HepG2 (cell line): ENCODE data around the gene DHX32. TPM values are rescaled to one million over a fixed set of nuclear protein-coding genes. Genes with fewer than 3 reads are reported as not detected.

ENCODE experiments used
- AGO2 ChIP-seq: fragments of 200-400 bp; formaldehyde crosslinking; optimal IDR thresholded peaks from 2 replicates; pipeline ENCODE3; 2017; ENCODE audit warnings: mild to moderate bottlenecking, low read depth, low read length, moderate library complexity
- BCLAF1 ChIP-seq: fragments of 450-650 bp; IDR thresholded peaks from 2 replicates; pipeline ENCODE4 v1.6.1; 2017; ENCODE audit warnings: mild to moderate bottlenecking
- BRD4 ChIP-seq: sonication (generic); formaldehyde crosslinking; IDR thresholded peaks from 2 replicates; pipeline ENCODE4 v1.4.0; 2020; ENCODE audit warnings: missing genetic modification reagents
- GABPB1 ChIP-seq: IDR thresholded peaks from 2 replicates; pipeline ENCODE4 v1.6.1; 2016; ENCODE audit warnings: mild to moderate bottlenecking, missing genetic modification reagents, moderate library complexity, missing compliant biosample characterization
- KLF6 ChIP-seq: IDR thresholded peaks from 2 replicates; pipeline ENCODE4 v1.8.0; 2016; ENCODE audit warnings: missing biosample characterization, missing genetic modification reagents
- NFKBIZ ChIP-seq: IDR thresholded peaks from 2 replicates; pipeline ENCODE4 v1.6.1; 2018; ENCODE audit warnings: missing genetic modification reagents, missing compliant biosample characterization
- NFYC ChIP-seq: IDR thresholded peaks from 2 replicates; pipeline ENCODE4 v1.6.1; 2016; ENCODE audit warnings: missing genetic modification reagents, missing compliant biosample characterization
- RBM22 ChIP-seq: fragments of 200-400 bp; formaldehyde crosslinking; optimal IDR thresholded peaks from 2 replicates; pipeline ENCODE3; 2017; ENCODE audit warnings: mild to moderate bottlenecking, low read length, moderate library complexity
- REXO4 ChIP-seq: sonication (generic); formaldehyde crosslinking; IDR thresholded peaks from 2 replicates; pipeline ENCODE4 v1.8.0; 2022; ENCODE audit warnings: missing genetic modification reagents, mild to moderate bottlenecking, borderline replicate concordance
- SALL1 ChIP-seq: sonication (generic); formaldehyde crosslinking; IDR thresholded peaks from 2 replicates; pipeline ENCODE4 v1.8.0; 2022; ENCODE audit warnings: mild to moderate bottlenecking, missing genetic modification reagents
- SMC3 ChIP-seq: IDR thresholded peaks from 2 replicates; pipeline ENCODE4 v1.6.1; 2011; ENCODE audit warnings: low read length, improper control_type of control experiment
- SOX5 ChIP-seq: IDR thresholded peaks from 2 replicates; pipeline ENCODE4 v1.6.1; 2016; ENCODE audit warnings: borderline replicate concordance
- SP5 ChIP-seq: IDR thresholded peaks from 2 replicates; pipeline ENCODE4 v1.6.1; 2016; ENCODE audit warnings: low read depth, borderline replicate concordance
- SRF ChIP-seq: IDR thresholded peaks from 2 replicates; pipeline ENCODE4 v1.6.1; 2011; ENCODE audit warnings: mild to moderate bottlenecking, low read depth, low read length, moderate library complexity
- TBX2 ChIP-seq: sonication (generic); formaldehyde crosslinking; IDR thresholded peaks from 2 replicates; pipeline ENCODE4 v1.5.0; 2020; ENCODE audit warnings: missing genetic modification reagents, mild to moderate bottlenecking, borderline replicate concordance
- TBX3 ChIP-seq: fragments of 450-650 bp; IDR thresholded peaks from 2 replicates; pipeline ENCODE4 v1.6.1; 2017; ENCODE audit warnings: antibody characterized with exemption, mild to moderate bottlenecking, inconsistent platforms, borderline replicate concordance
- TCF12 ChIP-seq, 2 experiments: fragments of 450-650 bp in 1 of 2; sonication (generic) in 1 of 2; formaldehyde crosslinking in 1 of 2; IDR thresholded peaks; 2 replicates each; pipeline versions ENCODE4 v1.6.1 to v1.8.0; 2017 to 2022; ENCODE audit warnings: antibody characterized with exemption in 1 of 2, mild to moderate bottlenecking in 1 of 2, missing genetic modification reagents in 1 of 2, moderate library complexity in 1 of 2
- TFDP1 ChIP-seq: IDR thresholded peaks from 2 replicates; pipeline ENCODE4 v1.6.1; 2016; ENCODE audit warnings: missing compliant biosample characterization, missing genetic modification reagents, borderline replicate concordance
- THAP11 ChIP-seq: IDR thresholded peaks from 2 replicates; pipeline ENCODE4 v1.6.1; 2016; ENCODE audit warnings: missing biosample characterization, missing genetic modification reagents
- ZGPAT ChIP-seq: IDR thresholded peaks from 2 replicates; pipeline ENCODE4 v1.6.1; 2016; ENCODE audit warnings: mild to moderate bottlenecking
- ZNF337 ChIP-seq: sonication (generic); formaldehyde crosslinking; IDR thresholded peaks from 2 replicates; pipeline ENCODE4 v1.5.1; 2020; ENCODE audit warnings: missing genetic modification reagents, low read depth, mild to moderate bottlenecking, borderline replicate concordance
- ZNF605 ChIP-seq: sonication (generic); formaldehyde crosslinking; IDR thresholded peaks from 2 replicates; pipeline ENCODE4 v1.8.0; 2022; ENCODE audit warnings: mild to moderate bottlenecking, missing genetic modification reagents
- ZNF879 ChIP-seq: sonication (generic); formaldehyde crosslinking; IDR thresholded peaks from 2 replicates; pipeline ENCODE4 v1.8.1; 2023; ENCODE audit warnings: missing genetic modification reagents
- polyA plus RNA-seq, 8 experiments: library from polyadenylated mRNA; depleted of rRNA in 3 of 8; stranded (reverse) in 7 of 8; unstranded in 1 of 8; fragments of >200 nt; fragmentation: Illumina TruSeq in 4 of 8; extraction: Trizol in 4 of 8; gene quantifications; 2 replicates each; pipeline versions ENCODE4 v1.2.1 to v1.2.3, GENCODE V29; 2011 to 2016; ENCODE audit warnings: low read depth in 4 of 8, missing spikeins in 1 of 8, mixed read lengths in 1 of 8; ENCODE audit not compliant: insufficient read depth in 1 of 8
- total RNA-seq, 5 experiments: library from RNA; depleted of rRNA; stranded (reverse); fragments of >200 nt; fragmentation: Illumina TruSeq; extraction: Trizol; gene quantifications; 2 replicates each; pipeline ENCODE4 v1.2.3, GENCODE V29; 2016; ENCODE audit warnings: low read depth in 1 of 5
- TF ChIP-seq, protein P1 (sequence below): IDR thresholded peaks from 2 replicates; pipeline ENCODE4 v1.6.1; 2016; ENCODE audit warnings: low read depth, control low read depth
- TF ChIP-seq, protein P2 (sequence below): sonication (generic); formaldehyde crosslinking; IDR thresholded peaks from 2 replicates; pipeline ENCODE4 v1.4.0; 2020; ENCODE audit warnings: mild to moderate bottlenecking, missing genetic modification reagents

Gene DHX32
- total and polyA plus RNA-seq, 2 of the 13 experiments (the other 11 are each of a cell fraction or from before 2014, with no cell fraction given), result 15.5 to 16.5 TPM

DNA sequence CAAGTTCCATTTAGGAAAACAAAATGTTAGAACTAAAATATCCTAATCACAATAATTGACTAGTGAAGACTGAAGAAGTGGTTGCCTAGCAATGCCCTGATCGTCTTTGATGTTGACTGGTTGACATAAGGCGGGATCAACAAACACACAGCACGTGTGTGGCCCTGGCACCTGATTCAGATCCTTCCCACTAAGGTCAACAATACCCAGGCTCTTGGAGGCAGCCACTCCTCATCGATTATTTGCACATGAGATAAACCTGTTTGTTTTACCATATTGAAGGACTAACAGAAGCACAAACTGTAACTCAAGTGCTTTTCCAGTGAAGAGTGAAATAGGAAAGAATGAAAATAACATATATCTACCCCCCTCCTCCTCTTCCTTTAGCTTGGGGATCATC, 30.9 kb upstream of the DHX32 start (continued):
- TF ChIP-seq KLF6 (peak; percentile 58; the same call in 1 of the 2 replicates), TBX3 (peak; percentile 95), REXO4 (CRISPR knock-in tag) (no peak), TFDP1 (CRISPR knock-in tag) (no peak), SP5 (CRISPR knock-in tag) (peak; percentile 96), ZNF605 (CRISPR knock-in tag) (no peak), TBX2 (CRISPR knock-in tag) (peak; percentile 81), GABPB1 (CRISPR knock-in tag) (peak; percentile 21; the same call in 1 of the 2 replicates), TCF12 (IDR thresholded peaks at IDR 0.05) (no peak), TCF12 (CRISPR knock-in tag; IDR thresholded peaks at IDR 0.05) (no peak), ZNF879 (CRISPR knock-in tag) (no peak), BCLAF1 (no peak), NFKBIZ (0 out of 2 replicates have a peak, but pooled peaks have one; percentile 58), ZGPAT (CRISPR knock-in tag) (peak; percentile 74; the same call in 1 of the 2 replicates), SOX5 (CRISPR knock-in tag) (peak; percentile 70), SMC3 (no peak), NFYC (CRISPR knock-in tag) (no peak), SALL1 (CRISPR knock-in tag) (peak; percentile 69), RBM22 (no peak), THAP11 (CRISPR knock-in tag) (peak; percentile 49; the same call in 1 of the 2 replicates), BRD4 (CRISPR knock-in tag) (no peak), ZNF337 (CRISPR knock-in tag) (no peak), SRF (no peak), AGO2 (no peak)
- TF ChIP-seq, protein P1, sequence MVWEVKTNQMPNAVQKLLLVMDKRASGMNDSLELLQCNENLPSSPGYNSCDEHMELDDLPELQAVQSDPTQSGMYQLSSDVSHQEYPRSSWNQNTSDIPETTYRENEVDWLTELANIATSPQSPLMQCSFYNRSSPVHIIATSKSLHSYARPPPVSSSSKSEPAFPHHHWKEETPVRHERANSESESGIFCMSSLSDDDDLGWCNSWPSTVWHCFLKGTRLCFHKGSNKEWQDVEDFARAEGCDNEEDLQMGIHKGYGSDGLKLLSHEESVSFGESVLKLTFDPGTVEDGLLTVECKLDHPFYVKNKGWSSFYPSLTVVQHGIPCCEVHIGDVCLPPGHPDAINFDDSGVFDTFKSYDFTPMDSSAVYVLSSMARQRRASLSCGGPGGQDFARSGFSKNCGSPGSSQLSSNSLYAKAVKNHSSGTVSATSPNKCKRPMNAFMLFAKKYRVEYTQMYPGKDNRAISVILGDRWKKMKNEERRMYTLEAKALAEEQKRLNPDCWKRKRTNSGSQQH (CRISPR knock-in tag), result no peak
- TF ChIP-seq, protein P2, sequence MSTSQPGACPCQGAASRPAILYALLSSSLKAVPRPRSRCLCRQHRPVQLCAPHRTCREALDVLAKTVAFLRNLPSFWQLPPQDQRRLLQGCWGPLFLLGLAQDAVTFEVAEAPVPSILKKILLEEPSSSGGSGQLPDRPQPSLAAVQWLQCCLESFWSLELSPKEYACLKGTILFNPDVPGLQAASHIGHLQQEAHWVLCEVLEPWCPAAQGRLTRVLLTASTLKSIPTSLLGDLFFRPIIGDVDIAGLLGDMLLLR (CRISPR knock-in tag), result no peak
